Esophagus muscularis mucosa (tissue), 3 donors: ENCODE data around the gene PDXDC1.
"Not testable (repeated sequence)": the region's sequence is repeated elsewhere in the genome, so short reads cannot be mapped to it uniquely, and the experiment has no call there.

Experiments used
- CTCF ChIP-seq, 3 experiments: fragments of 200-600 bp in 2 of 3; fragments of 450-650 bp in 1 of 3; sonication (generic) in 2 of 3; IDR thresholded peaks; one replicate each; pipeline ENCODE4 v1.5.1; 2017 to 2019; ENCODE audit warnings: antibody characterized with exemption in 3 of 3, mild to moderate bottlenecking in 2 of 3, moderate library complexity in 1 of 3
- EP300 ChIP-seq: sonication (generic); formaldehyde crosslinking; IDR thresholded peaks from one replicate; pipeline ENCODE4 v1.6.1; 2017; ENCODE audit warnings: antibody characterized with exemption

DNA sequence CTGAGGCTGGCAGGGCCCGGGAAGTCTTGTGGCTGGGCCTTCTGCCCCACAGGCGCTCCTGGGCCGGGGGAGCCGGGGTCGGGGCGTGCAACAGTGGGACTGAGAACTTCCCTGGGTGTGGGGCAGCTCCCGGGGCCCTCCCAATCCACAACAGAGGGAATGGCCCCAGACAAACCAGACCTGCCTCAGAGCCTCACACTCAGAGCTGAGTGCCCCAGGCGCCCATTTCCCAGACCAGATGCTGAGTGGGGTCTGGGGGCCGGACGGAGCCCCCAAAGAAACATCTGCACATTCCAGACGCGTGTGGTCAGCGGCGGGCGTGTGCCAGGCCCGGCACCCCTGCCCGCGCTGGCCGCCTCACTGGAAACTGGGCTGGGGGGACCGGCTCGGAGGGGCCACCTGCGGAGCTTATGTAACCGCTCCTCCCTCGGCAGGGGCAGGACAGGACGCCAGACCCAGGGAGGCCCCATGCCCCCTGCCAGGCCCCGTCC is 168.8 kb downstream of the PDXDC1 start:
- TF ChIP-seq CTCF (IDR thresholded peaks at IDR 0.05); EP300: not testable (repeated sequence)
